HCT116 (cell line): Measurements from ENCODE around the gene TET2. TPM values are rescaled to one million over a fixed set of nuclear protein-coding genes. Genes with fewer than 3 reads are reported as not detected.
"Not testable (repeated sequence)": the region's sequence is repeated elsewhere in the genome, so short reads cannot be mapped to it uniquely, and the experiment has no call there.

Experiments
- ATAC-seq: fragments of 200-7000 bp; cut with Tn5 transposase; 2 replicates; pipeline ENCODE4 v1.9.1; 2020; ENCODE audit warnings: mild to moderate bottlenecking, moderate library complexity
- BruUV-seq: library from RNA; stranded (reverse); fragments of 400-500 nt; replicated peaks from 2 replicates; lab custom pipeline; 2021; lab: Mats Ljungman, UMichigan
- CTCF ChIA-PET: fragments of 300-600 bp; sonication (Branson Sonifier 250); formaldehyde crosslinking; loops from one replicate; lab custom pipeline; 2021; ENCODE audit warnings: antibody characterized with exemption; lab: Charles Lee
- POLR2A ChIA-PET: fragments of 300-600, 350-600 bp; sonication (Branson Sonifier 250); formaldehyde crosslinking; loops from one replicate; lab custom pipeline; 2021; ENCODE audit warnings: antibody characterized with exemption; lab: Charles Lee
- RAD21 ChIA-PET, 2 experiments: fragments of 300-600 bp; sonication (Branson Sonifier 250); formaldehyde crosslinking; loops; one replicate each; lab custom pipeline; 2023; ENCODE audit warnings: low total read pairs in 2 of 2; ENCODE audit not compliant: uncharacterized antibody in 2 of 2, unreplicated experiment in 2 of 2, low non-redundant PET in 1 of 2; lab: Charles Lee
- DNase-seq: peaks from one replicate; pipeline ENCODE4 v3.0.0-alpha.2; 2010; ENCODE audit warnings: low read depth, low spot score
- H2AFZ ChIP-seq: fragments of 200-600 bp; shearing (Covaris generic), sonication (generic); 2 replicates; pipeline ENCODE4 v1.6.1; 2017; ENCODE audit warnings: low read depth, mixed run types, mixed read lengths, antibody characterized with exemption, low read length; ENCODE audit not compliant: poor library complexity, severe bottlenecking
- H3K27ac ChIP-seq: 2 replicates; pipeline ENCODE4 v1.5.1; 2012; ENCODE audit warnings: low read depth, low read length
- H3K27me3 ChIP-seq: fragments of 200-600 bp; sonication (generic); 2 replicates; pipeline ENCODE4 v1.6.1; 2016; ENCODE audit warnings: mixed run types, low read length, mixed read lengths; ENCODE audit not compliant: insufficient read depth
- H3K36me3 ChIP-seq, 2 experiments: fragments of 200-500 bp in 1 of 2; fragments of 200-600 bp in 1 of 2; sonication (Bioruptor generic) in 1 of 2; sonication (generic) in 1 of 2; 2 replicates each; pipeline versions ENCODE4 v1.5.1 to v1.6.1; 2014 to 2016; ENCODE audit warnings: low read length in 2 of 2, inconsistent platforms in 1 of 2, mixed read lengths in 1 of 2, mixed run types in 1 of 2; ENCODE audit not compliant: insufficient read depth in 2 of 2, control insufficient read depth in 1 of 2
- H3K4me1 ChIP-seq, 2 experiments: fragments of 200-600 bp in 1 of 2; sonication (generic) in 1 of 2; 2 replicates each; pipeline versions ENCODE4 v1.5.1 to v1.6.1; 2012 to 2017; ENCODE audit warnings: low read length in 2 of 2, inconsistent platforms in 1 of 2, mild to moderate bottlenecking in 1 of 2, mixed read lengths in 1 of 2, mixed run types in 1 of 2, moderate library complexity in 1 of 2; ENCODE audit not compliant: insufficient read depth in 2 of 2, control insufficient read depth in 1 of 2
- H3K4me2 ChIP-seq: fragments of 200-600 bp; sonication (generic); 2 replicates; pipeline ENCODE4 v1.6.1; 2017; ENCODE audit warnings: mixed run types, low read length, mixed read lengths
- H3K4me3 ChIP-seq, 2 experiments: fragments of 200-600 bp in 1 of 2; sonication (generic) in 1 of 2; replicated peaks in 1 of 2; 2 replicates each; pipeline ENCODE4 v1.5.1; 2011 to 2016; ENCODE audit warnings: low read length in 2 of 2, control low read depth in 1 of 2, low read depth in 1 of 2, mild to moderate bottlenecking in 1 of 2, mixed read lengths in 1 of 2, mixed run types in 1 of 2
- H3K79me2 ChIP-seq: fragments of 200-600 bp; sonication (generic); 2 replicates; pipeline ENCODE4 v1.6.1; 2017; ENCODE audit warnings: mild to moderate bottlenecking, mixed run types, low read length, moderate library complexity, mixed read lengths; ENCODE audit not compliant: insufficient read depth
- H3K9ac ChIP-seq: fragments of 200-600 bp; sonication (generic); 2 replicates; pipeline ENCODE4 v1.6.1; 2016; ENCODE audit warnings: low read length, mixed read lengths
- H3K9me2 ChIP-seq: fragments of 200-600 bp; sonication (generic), shearing (Covaris generic); 2 replicates; pipeline ENCODE4 v1.6.1; 2017; ENCODE audit warnings: mixed run types, mild to moderate bottlenecking, moderate library complexity; ENCODE audit not compliant: insufficient read depth
- H3K9me3 ChIP-seq, 2 experiments: fragments of 200-500 bp in 1 of 2; fragments of 200-600 bp in 1 of 2; sonication (Bioruptor generic) in 1 of 2; sonication (generic) in 1 of 2; 2 replicates each; pipeline ENCODE4 v1.6.1; 2014 to 2017; ENCODE audit warnings: low read length in 2 of 2, mixed read lengths in 2 of 2, inconsistent platforms in 1 of 2, low read depth in 1 of 2, mild to moderate bottlenecking in 1 of 2, mixed run types in 1 of 2, moderate library complexity in 1 of 2; ENCODE audit not compliant: control insufficient read depth in 1 of 2, insufficient read depth in 1 of 2
- H4K20me1 ChIP-seq: fragments of 200-600 bp; sonication (generic), shearing (Covaris generic); 2 replicates; pipeline ENCODE4 v1.6.1; 2017; ENCODE audit warnings: mixed run types, mild to moderate bottlenecking, moderate library complexity; ENCODE audit not compliant: insufficient read depth
- YY1 ChIP-seq: IDR thresholded peaks from 2 replicates; pipeline ENCODE4 v1.6.1; 2011; ENCODE audit warnings: low read length, low read depth, moderate library complexity, mild to moderate bottlenecking; ENCODE audit not compliant: insufficient replicate concordance; ENCODE audit errors: extremely low read depth
- intact Hi-C: fragments of 100-400 bp; cut with micrococcal nuclease; formaldehyde crosslinking; loops from 2 replicates; pipeline ENCODE4 v1.10.0; 2022
- total RNA-seq: library from RNA; stranded (reverse); gene quantifications from one replicate; pipeline ENCODE4 v1.2.1, GENCODE V29; 2021; ENCODE audit not compliant: unreplicated experiment
- TF ChIP-seq, protein P1 (sequence below): IDR thresholded peaks from 2 replicates; pipeline ENCODE4 v1.6.1; 2012
- TF ChIP-seq, protein P2 (sequence below), 3 experiments: fragments of 200-600 bp in 1 of 3; sonication (generic) in 1 of 3; IDR thresholded peaks in 2 of 3; conservative IDR thresholded peaks in 1 of 3; 2 replicates each; pipeline ENCODE4 v1.5.1; 2012 to 2017; ENCODE audit warnings: low read depth in 2 of 3, low read length in 2 of 3, antibody characterized with exemption in 1 of 3, borderline replicate concordance in 1 of 3, control low read depth in 1 of 3, mild to moderate bottlenecking in 1 of 3, mixed read lengths in 1 of 3, mixed run types in 1 of 3, moderate library complexity in 1 of 3; ENCODE audit not compliant: insufficient read depth in 1 of 3

The TET2 gene
- total RNA-seq, 1 experiment from 2014 or later, result 9.7 TPM

DNA sequence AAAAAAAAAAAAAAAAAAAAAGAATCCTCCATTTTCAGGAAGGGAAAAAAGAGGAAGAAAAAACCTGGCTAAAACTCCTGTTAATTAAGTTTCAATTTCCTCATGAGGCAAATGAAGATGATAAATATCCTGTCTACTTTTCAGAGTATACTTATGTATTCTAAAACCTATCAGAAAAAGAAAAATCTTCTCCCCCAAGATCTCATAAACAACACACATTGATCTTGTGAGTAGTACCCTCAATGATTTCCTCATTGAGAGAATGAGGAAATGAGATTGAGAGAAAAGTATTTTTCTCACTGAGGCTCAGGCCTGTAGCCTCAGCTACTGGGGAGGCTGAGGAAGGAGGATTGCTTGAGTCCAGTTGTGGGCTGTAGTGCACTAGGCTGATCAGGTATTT is 146.7 kb downstream of the TET2 start (continued):
- TF ChIP-seq, protein P1, sequence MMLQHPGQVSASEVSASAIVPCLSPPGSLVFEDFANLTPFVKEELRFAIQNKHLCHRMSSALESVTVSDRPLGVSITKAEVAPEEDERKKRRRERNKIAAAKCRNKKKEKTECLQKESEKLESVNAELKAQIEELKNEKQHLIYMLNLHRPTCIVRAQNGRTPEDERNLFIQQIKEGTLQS, result no peak

DNA sequence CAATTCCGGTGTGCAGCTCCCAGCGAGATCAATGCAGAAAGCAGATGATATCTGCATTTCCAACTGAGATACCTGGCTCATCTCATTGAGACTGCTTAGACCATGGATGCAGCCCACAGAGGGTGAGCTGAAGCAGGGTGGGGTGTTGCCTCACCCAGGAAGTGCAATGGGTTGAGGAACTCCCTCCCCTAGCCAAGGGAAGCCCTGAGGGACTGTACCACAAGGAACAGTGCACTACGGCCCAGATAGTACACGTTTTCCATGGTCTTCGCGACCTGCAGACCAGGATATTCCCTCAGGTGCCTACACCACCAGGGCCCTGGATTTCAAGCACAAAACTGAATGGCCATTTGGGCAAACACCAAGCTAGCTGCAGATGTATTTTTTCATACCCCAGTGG is 150.0 kb downstream of the TET2 start:
- RAD21 ChIA-PET, result no interaction called here

DNA sequence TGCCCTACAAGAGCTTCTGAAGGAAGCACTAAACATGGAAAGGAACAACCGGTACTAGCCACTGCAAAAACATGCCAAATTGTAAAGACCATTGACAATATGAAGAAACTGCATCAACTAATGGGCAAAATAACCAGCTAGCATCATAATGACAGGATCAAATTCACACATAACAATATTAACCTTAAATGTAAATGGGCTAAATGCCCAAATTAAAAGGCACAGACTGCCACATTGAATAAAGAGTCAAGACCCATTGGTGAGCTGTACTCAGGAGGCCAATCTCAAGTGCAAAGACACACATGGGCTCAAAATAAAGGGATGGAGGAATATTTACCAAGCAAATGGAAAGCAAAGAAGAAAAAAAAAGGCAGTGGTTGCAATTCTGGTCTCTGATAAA is 152.4 kb downstream of the TET2 start:
- H2AFZ ChIP-seq, H3K27me3 ChIP-seq, H3K4me2 ChIP-seq, CTCF ChIA-PET, intact Hi-C loops, H3K9me3 ChIP-seq, H4K20me1 ChIP-seq, H3K79me2 ChIP-seq, H3K27ac ChIP-seq, RAD21 ChIA-PET, DNase-seq, H3K36me3 ChIP-seq, POLR2A ChIA-PET, H3K4me3 ChIP-seq, ATAC-seq, H3K9me2 ChIP-seq, H3K4me1 ChIP-seq, H3K9ac ChIP-seq, BruUV-seq: not testable (repeated sequence)

More for the DNA sequence above, 150.0 kb downstream of the TET2 start:
- TF ChIP-seq YY1, result no peak
- TF ChIP-seq, protein P2, sequence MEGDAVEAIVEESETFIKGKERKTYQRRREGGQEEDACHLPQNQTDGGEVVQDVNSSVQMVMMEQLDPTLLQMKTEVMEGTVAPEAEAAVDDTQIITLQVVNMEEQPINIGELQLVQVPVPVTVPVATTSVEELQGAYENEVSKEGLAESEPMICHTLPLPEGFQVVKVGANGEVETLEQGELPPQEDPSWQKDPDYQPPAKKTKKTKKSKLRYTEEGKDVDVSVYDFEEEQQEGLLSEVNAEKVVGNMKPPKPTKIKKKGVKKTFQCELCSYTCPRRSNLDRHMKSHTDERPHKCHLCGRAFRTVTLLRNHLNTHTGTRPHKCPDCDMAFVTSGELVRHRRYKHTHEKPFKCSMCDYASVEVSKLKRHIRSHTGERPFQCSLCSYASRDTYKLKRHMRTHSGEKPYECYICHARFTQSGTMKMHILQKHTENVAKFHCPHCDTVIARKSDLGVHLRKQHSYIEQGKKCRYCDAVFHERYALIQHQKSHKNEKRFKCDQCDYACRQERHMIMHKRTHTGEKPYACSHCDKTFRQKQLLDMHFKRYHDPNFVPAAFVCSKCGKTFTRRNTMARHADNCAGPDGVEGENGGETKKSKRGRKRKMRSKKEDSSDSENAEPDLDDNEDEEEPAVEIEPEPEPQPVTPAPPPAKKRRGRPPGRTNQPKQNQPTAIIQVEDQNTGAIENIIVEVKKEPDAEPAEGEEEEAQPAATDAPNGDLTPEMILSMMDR (IDR thresholded peaks at IDR 0.05 in 2 of 3, conservative IDR thresholded peaks at IDR 0.05 in 1 of 3; ENCODE audit: borderline replicate concordance in 1 of 3, insufficient read depth in 1 of 3, low read depth in 2 of 3, low read length in 2 of 3), result 0 out of 6 replicates have a peak, but pooled peaks of 1 of the 3 experiments have one; percentile 1
- H3K4me2 ChIP-seq, result no peak overlapping the region
- no peaks in the 10 kb centered on the region for H3K36me3 ChIP-seq
- CTCF ChIA-PET, result no interaction called here
- no peaks in the 10 kb centered on the region for H3K27me3 ChIP-seq
- no peaks in the 10 kb centered on the region for H3K79me2 ChIP-seq
- no peak for ATAC-seq
- no peak overlapping the region for H3K9ac ChIP-seq
- intact Hi-C loops, result no loop called here
- H2AFZ ChIP-seq, result no peak overlapping the region
- no peaks in the 10 kb centered on the region for H3K4me1 ChIP-seq
- no peak for DNase-seq
- H3K9me2 ChIP-seq, result no peaks in the 10 kb centered on the region
- no peaks in the 10 kb centered on the region for H3K9me3 ChIP-seq
- no peak overlapping the region for H3K27ac ChIP-seq
- POLR2A ChIA-PET, result no interaction called here
- no TSS peak for BruUV-seq
- no peaks in the 10 kb centered on the region for H4K20me1 ChIP-seq
- H3K4me3 ChIP-seq, result no peak overlapping the region
